KMS-11 (cell line): ENCODE measurements around the gene EDIL3.

Source experiments
- H2AFZ ChIP-seq: fragments of 200-600 bp; sonication (generic); 2 replicates; pipeline ENCODE4 v1.6.1; 2016; ENCODE audit warnings: antibody characterized with exemption, mixed run types, low read depth
- H3K27ac ChIP-seq: fragments of 200-600 bp; sonication (generic); 2 replicates; pipeline ENCODE4 v1.6.1; 2016; ENCODE audit warnings: mild to moderate bottlenecking, mixed run types
- H3K27me3 ChIP-seq: fragments of 200-600 bp; sonication (generic); 2 replicates; pipeline ENCODE4 v1.6.1; 2017; ENCODE audit warnings: mild to moderate bottlenecking, low read depth, mixed run types, moderate library complexity; ENCODE audit not compliant: insufficient read depth
- H3K36me3 ChIP-seq: fragments of 200-600 bp; sonication (generic); 2 replicates; pipeline ENCODE4 v1.6.1; 2017; ENCODE audit warnings: mild to moderate bottlenecking, mixed run types; ENCODE audit not compliant: insufficient read depth
- H3K4me1 ChIP-seq: fragments of 200-600 bp; sonication (generic); 2 replicates; pipeline ENCODE4 v1.6.1; 2016; ENCODE audit warnings: mild to moderate bottlenecking, low read depth, mixed run types; ENCODE audit not compliant: poor library complexity, severe bottlenecking
- H3K4me2 ChIP-seq: fragments of 200-600 bp; sonication (generic); 2 replicates; pipeline ENCODE4 v1.7.0; 2016; ENCODE audit warnings: mild to moderate bottlenecking, mixed run types
- H3K4me3 ChIP-seq: fragments of 200-600 bp; sonication (generic); IDR thresholded peaks from 2 replicates; pipeline ENCODE4 v1.6.1; 2017; ENCODE audit warnings: low read depth, low read length, mixed read lengths; ENCODE audit not compliant: insufficient read depth
- H3K79me2 ChIP-seq: fragments of 200-600 bp; sonication (generic); 2 replicates; pipeline ENCODE4 v1.6.1; 2016; ENCODE audit warnings: low read depth, mixed run types; ENCODE audit not compliant: insufficient read depth
- H3K9ac ChIP-seq: fragments of 200-600 bp; sonication (generic); 2 replicates; pipeline ENCODE4 v1.6.1; 2016; ENCODE audit warnings: mild to moderate bottlenecking, mixed run types
- H4K20me1 ChIP-seq: fragments of 200-600 bp; sonication (generic); 2 replicates; pipeline ENCODE4 v1.6.1; 2016; ENCODE audit warnings: mild to moderate bottlenecking, mixed run types; ENCODE audit not compliant: insufficient read depth
- CTCF ChIP-seq: fragments of 200-600 bp; sonication (generic); conservative IDR thresholded peaks from 2 replicates; pipeline ENCODE4 v1.6.1; 2017; ENCODE audit warnings: low read depth, mild to moderate bottlenecking, antibody characterized with exemption, low read length, moderate library complexity, mixed read lengths

EDIL3 gene

GRCh38 chr5:84115727-84116126 is 269.0 kb downstream of the EDIL3 start:
- Histone ChIP-seq H3K27ac (no peak overlapping the region), H3K9ac (no peak overlapping the region), H3K79me2 (no peaks in the 10 kb centered on the region), H3K4me3 (no peak overlapping the region), H4K20me1 (no peaks in the 10 kb centered on the region), H3K4me1 (no peaks in the 10 kb centered on the region), H2AFZ (no peak overlapping the region), H3K27me3 (no peaks in the 10 kb centered on the region), H3K4me2 (no peak overlapping the region), H3K36me3 (no peaks in the 10 kb centered on the region)
- TF ChIP-seq CTCF = no peak

GRCh38 chr5:84113246-84114105 is 271.2 kb downstream of the EDIL3 start:
- no peaks in the 10 kb centered on the region for H3K79me2 ChIP-seq
- no peaks in the 10 kb centered on the region for H3K4me1 ChIP-seq
- no peak overlapping the region for H3K4me2 ChIP-seq
- H3K4me3 ChIP-seq = no peak overlapping the region
- no peak overlapping the region for H3K27ac ChIP-seq
- no peaks in the 10 kb centered on the region for H3K27me3 ChIP-seq
- H4K20me1 ChIP-seq = no peaks in the 10 kb centered on the region
- TF ChIP-seq CTCF = no peak
- no peak overlapping the region for H2AFZ ChIP-seq
- H3K36me3 ChIP-seq = no peaks in the 10 kb centered on the region
- no peak overlapping the region for H3K9ac ChIP-seq

DNA sequence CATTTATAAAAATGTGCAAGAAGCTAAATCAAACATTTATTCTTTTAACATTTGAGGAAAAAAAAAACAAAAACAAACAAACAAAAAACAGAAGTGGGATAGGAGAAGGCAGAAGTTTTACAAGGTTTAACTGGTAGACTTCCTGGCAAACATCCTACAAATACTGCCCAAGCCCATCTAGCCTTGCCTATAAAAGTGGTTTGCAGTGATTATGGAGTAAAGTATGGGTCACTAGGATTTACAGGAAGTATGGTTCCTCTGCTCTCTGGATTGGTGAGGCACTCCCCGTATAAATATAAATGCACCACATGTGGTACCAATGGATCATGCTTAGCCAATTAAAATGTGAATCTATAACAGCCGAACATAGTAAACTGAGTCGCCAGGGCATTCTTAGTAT is 291.9 kb downstream of the EDIL3 start:
- Histone ChIP-seq H3K27me3 (no peaks in the 10 kb centered on the region), H3K79me2 (no peaks in the 10 kb centered on the region), H3K4me1 (no peaks in the 10 kb centered on the region), H3K9ac (no peak overlapping the region), H3K27ac (no peak overlapping the region), H3K4me2 (no peak overlapping the region), H4K20me1 (no peaks in the 10 kb centered on the region), H2AFZ (no peak overlapping the region), H3K4me3 (no peak overlapping the region), H3K36me3 (no peaks in the 10 kb centered on the region)
- TF ChIP-seq CTCF = no peak

- no peaks in the 10 kb centered on the region for H3K4me1 ChIP-seq
- no peak overlapping the region for H3K27ac ChIP-seq
- no peaks in the 10 kb centered on the region for H3K27me3 ChIP-seq
- no peak overlapping the region for H2AFZ ChIP-seq
- no peak for TF ChIP-seq CTCF
- H3K4me3 ChIP-seq = no peak overlapping the region
- no peaks in the 10 kb centered on the region for H3K36me3 ChIP-seq
- no peaks in the 10 kb centered on the region for H4K20me1 ChIP-seq
- H3K79me2 ChIP-seq = no peaks in the 10 kb centered on the region
- no peak overlapping the region for H3K9ac ChIP-seq
- H3K4me2 ChIP-seq = no peak overlapping the region
These were observed 293.4 kb downstream of the EDIL3 start for GRCh38 chr5:84091127-84091799.
